ENCODE measurements around the gene KRTAP12-1. TPM values are rescaled to one million over a fixed set of nuclear protein-coding genes. Genes with fewer than 3 reads are reported as not detected.

KRTAP12-1 gene
- total RNA-seq, 1 donor from 2014 or later: 2.0 TPM

DNA sequence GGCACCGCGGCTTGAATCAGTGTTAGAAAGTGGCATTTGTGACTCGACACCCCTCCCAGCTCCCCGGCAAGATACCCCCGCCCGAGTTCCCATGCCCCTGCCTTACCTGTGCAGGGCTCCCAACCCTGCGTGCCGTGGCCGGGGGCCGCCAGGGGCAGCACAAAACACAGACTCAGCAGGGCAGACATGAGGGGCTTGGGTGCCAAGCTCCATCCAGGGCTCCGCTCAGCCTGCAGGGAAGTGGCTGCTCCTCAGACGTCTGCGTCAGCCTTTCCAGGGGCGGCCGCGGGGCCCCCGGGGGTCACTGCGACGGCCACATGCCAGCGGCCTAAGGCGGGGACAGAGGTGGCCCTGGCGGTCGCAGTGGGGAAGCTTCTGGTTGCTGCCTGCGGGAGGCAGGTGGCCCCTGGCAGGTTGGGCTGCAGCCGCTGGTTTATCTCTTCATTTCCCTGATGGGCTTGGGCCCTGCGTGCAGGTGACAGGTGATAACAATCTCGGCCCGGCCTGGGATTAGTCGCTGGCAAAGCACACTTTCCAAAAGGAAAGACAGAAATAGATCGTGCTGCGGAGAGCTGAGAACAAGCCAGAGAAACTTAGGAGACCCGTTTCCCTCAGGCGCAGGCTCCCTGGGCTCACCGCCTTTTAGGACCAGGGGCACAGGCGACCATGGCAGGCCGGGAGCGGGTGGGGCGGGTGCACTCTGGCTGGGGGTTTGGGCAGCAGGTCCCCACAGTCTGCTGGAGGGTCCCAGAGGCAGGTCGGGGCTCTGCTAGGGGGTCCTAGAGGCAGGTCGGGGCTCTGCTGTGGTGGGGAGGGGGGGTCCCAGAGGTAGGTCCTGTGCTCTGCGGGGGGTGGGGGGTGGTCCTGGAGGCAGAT is 29.6 kb upstream of the KRTAP12-1 start, which contains the start of gene TSPEAR:
TSS of gene TSPEAR (minus strand) at position 246 of the 876 bp plus-strand sequence. CDS start at position 188, 58 bp downstream.
- DNase-seq: no peak

DNA sequence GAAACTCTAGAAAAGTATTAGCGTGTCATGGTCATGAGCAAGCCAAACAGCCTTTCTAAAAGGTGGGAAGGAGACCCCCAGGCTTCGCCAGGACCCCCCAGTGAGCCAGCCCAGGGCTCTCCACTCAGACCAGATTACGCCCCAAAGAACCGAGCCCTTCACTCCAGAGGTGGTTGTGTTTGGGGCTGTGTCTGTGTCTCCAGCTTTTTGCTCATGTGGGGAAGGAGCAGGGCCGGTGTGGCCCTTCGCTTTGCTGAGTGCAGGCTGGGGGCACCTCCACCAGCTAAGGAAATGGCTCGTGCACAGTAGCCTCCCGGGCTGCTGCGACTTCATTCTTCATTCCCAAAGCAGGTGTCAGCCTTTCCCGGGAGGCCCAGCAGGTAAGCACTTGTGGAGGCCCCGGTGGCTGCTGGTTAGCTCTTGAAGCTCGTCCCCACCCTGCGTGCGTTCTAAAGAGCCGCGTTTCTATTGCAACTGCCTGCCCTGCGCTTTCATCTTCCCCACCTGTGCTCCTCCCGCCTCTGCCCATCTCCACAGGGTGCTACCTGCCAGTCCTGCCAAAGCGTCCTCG is 28.9 kb upstream of the KRTAP12-1 start:
- no peak for DNase-seq

DNA sequence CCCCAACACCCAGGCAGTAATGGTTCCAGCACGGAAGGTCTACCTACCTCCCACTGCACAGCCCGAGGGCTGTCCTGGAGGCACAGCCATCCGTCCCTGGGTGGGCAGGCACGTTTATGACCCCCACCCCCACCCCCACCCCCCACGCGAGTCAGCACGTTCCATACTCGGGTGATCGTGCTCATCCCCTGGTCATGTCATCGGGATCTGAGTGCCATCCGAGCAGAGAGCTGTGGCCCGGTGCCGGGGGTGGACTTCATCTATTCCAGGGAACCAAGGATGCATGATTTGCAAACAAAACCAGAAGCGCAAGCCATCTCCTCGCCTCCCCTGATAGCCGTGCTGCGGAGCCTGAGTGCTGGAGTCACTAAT is 28.3 kb upstream of the KRTAP12-1 start:
- no peak for DNase-seq

DNA sequence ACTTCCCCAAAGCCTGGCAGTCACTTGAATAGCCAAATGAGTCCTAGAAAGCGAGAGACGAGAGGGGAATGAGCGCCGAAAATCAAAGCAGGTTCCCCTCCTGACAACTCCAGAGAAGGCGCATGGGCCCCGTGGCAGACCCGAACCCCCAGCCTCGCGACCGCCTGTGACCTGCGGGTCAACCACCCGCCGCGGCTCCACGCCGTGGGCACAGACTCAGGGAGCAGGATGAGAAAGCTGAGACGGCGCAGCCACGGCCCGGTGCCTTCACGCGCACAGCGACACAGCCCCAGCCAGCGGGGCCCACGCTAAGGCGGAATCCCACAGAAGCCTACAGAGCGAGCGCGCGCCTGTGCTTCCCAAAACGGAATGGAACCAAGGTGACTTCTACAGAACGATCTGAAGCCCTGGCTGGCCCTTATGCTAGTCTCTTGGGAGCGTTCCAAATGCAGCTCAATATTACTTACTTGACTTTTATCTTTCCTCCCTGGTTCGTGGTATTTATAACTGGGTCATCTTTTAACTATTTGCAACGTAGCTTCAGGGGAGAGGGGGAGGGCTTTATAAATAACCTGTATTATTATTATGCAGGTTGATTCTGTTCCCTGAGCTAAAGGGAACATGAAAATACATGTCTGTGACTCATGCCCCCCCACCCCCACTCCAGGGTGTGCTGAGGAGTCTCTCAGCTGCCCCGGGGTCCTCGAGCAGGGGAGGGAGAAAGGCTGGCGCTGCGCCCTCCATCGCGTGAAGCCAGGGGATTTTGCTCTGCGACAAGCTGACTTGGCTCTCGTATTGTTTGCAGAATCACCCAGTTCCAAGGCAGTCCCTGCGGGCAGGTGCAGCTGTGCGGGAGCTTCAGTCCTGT is 27.7 kb upstream of the KRTAP12-1 start:
- peak; percentile 22 for DNase-seq

DNA sequence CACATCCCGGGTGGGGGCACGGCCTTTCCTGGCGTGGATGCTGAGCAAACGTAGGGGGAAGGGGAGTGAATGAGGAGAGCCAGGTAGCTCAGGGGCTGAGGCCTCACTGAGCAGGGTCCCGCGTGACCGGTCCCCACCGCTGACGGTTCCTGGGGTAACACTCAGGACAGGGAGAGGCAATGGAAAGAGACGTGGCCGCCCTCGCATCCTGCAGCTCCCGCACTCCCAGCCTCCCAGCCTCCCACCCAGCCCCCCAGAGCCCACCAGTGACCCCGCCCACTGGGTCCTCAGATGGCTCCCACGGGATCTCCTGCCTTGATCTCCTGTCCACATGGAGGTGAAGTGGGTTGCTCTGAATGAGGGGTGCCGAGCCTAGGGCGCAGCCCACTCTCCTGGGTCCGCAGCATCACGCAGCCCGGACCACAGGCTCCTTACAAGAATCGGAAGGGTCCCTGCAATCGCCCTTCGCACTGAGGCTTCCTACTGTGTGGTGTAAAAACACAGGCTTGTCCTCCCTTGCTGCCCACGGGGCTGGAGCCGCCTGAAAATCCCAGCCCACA is 27.0 kb upstream of the KRTAP12-1 start:
- no peak for DNase-seq

DNA sequence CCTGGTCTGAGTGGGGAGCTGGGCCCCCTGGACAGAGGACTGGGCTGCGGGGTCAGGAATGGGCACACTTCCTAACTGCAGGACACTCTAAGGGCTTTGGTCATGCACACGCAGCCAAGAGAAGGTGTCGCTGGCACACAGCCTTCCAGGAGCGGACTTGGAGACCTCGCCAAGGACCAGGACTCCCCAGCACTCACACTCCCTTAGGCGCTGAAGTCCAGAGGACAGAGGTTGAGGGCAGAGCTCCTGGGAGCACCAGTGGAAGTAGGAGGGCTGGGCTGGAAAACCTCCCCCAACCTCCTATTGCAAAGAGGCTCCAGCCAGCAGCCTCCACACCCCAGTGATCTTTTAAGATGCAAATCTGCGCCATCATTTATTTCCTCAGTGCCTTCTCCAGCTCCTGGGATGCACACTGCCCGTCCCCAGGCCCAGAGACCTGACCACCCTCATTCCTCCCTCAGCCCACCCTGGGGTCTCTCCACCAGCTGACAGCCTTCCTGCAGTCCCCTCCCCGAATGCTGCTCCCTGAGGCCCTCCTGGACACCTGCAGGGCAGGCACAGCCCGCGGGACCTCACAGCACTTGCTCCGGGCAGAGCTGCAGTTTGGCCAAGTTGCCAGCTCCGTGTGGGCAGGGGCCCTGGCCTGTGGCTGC is 26.4 kb upstream of the KRTAP12-1 start:
- DNase-seq: no peak

DNA sequence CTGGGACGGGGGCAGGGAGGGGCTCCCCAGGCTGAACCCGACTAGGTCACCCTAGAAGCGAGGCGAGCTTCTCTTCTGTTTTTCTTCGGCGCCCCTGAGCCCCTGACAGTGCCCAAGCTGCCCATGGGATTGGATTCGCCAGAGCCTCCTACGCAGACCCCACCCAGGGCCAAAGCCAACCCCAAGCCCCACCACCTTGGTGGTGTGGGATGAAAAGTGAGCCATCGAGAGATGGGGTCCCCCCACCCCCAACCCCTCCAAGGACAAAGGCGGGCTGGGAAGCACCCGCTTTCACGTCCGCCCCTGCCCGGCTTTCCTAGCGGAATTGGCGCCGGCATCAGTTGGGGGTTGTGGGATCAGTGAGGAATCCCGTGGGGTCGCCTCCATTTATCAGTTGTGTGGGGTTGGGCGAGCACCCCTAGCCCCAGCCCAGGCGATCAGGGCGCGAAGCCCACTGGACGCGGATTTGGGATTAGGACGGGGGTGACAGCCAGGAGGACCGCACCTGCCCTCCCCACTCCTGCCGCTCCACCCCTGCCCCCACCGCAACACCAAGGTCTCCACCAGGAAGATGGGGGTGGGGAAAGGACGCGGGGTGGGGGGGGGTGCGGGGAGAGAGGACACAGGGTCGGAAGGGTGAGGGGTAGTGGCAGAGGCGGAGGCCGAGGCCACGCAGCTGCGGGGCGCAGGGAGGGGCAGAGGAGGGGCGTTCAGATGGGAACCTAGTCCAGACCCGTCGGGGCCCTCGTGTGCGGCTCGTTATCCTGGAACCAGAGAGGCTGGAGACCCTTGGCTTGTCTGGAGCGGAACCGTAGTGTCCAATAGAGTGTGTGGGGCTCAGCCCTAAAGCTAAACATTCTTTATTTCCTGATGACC is 25.0 kb upstream of the KRTAP12-1 start:
- DNase-seq: no peak

DNA sequence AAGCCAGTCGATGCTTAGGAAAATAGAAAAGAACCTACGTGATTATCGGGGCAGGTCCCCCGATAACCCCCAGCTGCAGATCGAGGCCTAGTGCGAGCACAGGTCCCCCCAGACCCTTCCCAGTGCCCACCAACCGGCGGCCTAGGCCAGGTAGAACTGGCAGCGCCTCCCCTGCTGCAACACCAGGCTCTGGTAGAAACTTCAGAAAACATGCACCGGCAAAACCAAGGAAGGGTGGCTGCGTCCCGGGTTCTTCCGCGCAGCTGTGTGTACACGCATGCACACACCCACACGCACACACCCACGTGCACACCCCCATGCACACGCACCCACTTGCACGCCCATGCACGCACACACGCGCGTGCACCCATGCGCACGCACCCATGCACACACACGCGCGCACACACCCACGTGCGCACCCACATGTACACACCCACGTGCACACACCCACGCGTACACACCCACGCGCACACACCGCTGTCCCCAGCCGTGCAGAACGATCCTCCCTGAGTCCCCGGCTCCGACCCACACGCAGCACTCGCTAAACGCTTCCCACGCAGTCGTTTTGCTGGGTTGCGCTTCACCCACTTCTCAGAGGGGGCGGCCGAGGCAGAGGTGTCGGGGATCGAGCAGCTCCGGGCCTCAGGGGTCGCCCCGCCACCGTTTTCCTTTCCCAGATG is 24.2 kb upstream of the KRTAP12-1 start:
- no peak for DNase-seq

DNA sequence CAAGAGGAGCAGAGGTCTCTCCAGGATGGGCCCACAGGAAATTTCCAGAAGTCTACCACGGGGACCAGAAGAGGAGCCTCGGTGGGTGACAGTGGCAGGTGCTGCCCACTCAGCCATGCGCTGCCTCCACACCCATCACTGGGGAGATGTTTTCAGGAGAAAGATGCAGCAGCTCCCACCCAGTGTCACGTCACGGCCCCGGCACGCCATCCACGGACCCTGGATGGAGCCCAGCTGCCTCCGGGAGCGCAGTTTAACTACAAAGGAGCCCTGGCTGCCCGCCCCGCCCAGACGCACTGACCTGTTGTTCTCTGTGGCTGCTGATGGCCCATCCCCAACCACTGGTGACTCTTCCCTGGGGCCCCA is 22.7 kb upstream of the KRTAP12-1 start:
- no peak for DNase-seq

DNA sequence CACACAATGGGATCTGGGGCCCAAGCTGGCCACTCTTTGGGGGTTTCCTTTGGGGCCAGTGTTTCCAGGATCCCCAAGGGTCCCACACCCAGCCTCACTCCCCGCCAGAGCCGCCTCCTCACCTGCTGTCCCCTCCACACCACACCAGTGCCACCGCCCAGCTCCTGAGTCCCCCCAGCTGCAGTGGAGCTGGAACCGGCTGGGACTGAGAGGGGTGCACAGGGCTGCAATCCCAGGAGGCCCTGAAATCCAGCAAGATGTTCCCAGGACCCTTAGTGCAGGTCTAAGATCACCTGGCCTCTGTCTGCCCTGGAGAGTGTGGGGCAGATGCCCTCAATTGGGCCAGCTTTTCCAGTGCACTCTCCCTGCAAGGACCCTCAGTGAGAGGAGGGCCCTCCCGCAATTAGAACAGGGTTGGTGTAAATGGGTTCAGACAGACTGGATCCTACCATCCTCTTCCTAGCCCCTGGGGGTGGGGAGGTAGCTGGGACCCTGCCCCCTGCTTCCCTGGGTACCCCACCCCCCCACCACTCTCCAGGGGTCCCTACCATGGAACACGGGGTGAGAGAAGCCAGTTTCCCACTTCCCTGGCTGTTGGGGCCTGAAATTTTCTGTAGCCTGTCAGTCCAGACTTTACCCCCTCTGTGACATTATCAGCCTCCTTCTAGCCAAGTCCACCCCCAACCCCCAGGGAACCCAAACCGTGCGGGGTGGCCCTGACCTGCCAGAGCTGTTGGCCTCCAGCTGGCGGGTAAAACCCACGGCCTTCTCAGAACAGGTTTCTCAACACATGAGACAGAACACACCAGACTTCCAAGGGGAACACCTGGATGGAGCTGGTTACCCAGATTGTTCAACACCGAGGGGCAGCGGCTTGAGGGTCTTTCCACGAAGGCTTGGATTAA is 22.0 kb upstream of the KRTAP12-1 start:
- no peak for DNase-seq

DNA sequence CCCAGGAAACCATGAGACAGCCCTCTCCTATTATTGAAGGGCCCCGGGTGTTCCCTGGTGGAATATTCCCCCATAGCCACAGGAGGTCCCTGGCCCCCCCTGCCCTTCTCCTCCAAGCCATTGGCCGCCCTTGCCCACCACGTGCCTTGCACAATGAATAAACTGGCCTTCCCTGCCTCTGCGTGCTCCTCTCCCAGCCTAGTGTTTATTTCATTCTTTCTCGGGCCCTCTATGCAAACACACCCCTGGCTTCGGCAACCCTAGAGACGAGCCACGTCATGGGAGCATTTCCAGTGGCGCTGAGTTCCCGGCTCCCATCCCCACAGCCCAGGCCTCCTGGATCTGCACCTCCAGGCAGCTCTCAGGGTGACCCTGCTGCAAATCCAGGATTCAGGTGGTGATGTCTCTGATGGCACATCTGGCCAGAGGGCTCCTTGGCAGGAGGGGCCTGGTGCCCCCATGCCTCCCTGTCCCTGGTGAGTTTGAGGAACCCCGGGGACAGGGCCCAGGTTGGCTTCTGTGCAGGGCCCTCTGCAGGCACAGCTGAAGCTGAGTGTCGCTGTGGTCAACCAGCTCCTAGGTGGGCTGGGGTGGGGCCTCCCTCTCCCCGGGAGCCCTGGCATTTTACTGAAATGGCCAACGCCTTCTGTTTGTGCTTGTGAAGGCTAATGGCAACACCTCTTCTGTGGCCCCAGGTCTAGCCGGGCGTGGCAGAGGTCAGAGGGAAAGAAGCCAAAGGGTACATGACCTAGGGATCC is 21.2 kb upstream of the KRTAP12-1 start:
- no peak for DNase-seq

DNA sequence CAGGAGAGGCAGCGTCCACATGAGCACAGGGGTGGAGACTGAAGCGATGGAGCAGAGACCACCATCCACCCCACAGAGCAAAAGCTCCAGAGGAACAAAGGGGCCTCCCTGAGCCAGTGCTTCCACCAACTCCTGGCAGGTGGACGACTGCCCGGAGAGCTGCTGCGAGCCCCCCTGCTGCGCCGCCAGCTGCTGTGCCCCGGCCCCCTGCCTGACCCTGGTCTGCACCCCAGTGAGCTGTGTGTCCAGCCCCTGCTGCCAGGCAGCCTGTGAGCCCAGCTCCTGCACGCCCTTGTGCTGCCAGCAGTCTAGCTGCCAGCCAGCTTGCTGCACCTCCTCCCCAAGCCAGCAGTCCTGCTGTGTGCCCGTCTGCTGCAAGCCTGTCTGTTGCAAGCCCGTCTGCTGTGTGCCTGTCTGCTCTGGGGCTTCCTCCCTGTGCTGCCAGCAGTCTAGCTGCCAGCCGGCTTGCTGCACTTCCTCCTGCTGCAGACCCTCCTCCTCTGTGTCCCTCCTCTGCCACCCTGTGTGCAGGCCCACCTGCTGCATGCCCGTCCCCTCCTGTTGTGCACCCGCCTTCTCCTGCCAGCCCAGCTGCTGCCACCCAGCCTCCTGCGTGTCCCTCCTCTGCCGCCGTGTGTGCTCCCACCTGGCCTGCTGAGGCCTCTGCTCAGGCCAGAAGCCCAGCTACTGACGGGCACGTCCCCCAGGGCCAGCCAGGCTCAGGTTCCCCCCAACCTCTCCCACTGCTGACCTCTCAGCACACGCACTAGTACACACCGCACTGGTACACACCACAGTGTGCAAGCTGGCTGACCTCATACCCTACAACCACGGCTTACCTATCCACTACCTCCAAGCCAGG is 20.4 kb upstream of the KRTAP12-1 start:
- no peak for DNase-seq

DNA sequence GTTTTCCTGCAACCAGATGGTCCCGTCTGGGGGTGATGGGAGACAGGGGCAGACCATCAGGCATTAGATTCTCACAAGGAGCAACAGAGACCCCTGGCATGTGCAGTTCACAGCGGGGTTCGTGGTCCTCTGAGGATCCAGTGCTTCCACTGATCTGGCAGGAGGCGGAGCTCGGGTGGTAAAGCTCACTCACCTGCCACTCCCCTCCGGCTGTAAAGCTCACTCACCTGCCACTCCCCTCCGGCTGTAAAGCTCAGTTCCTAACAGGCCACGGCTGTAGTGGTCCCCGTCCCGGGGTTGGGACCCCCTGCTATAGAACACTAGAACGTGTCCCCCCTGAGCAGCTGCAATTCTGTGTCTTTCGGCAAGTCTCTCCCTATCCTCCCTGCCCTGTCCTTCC is 19.6 kb upstream of the KRTAP12-1 start:
- no peak for DNase-seq

DNA sequence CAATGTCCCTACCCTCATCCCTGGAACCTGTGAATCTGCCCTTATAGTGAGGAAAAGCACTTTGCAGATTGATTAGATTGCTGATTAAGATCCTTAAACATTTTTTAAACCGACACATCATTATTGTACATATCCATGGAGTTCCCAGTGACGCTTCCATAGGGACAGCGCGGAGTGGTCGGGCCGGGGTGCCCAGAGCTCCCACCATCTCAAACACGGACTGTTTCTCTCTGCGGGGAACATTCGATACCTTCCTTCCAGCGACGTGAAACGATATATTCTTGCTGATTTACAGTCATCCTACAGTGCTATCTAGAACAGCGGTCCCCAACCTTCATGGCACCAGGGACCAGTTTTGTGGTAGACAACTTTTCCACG is 19.0 kb upstream of the KRTAP12-1 start:
- no peak for DNase-seq

DNA sequence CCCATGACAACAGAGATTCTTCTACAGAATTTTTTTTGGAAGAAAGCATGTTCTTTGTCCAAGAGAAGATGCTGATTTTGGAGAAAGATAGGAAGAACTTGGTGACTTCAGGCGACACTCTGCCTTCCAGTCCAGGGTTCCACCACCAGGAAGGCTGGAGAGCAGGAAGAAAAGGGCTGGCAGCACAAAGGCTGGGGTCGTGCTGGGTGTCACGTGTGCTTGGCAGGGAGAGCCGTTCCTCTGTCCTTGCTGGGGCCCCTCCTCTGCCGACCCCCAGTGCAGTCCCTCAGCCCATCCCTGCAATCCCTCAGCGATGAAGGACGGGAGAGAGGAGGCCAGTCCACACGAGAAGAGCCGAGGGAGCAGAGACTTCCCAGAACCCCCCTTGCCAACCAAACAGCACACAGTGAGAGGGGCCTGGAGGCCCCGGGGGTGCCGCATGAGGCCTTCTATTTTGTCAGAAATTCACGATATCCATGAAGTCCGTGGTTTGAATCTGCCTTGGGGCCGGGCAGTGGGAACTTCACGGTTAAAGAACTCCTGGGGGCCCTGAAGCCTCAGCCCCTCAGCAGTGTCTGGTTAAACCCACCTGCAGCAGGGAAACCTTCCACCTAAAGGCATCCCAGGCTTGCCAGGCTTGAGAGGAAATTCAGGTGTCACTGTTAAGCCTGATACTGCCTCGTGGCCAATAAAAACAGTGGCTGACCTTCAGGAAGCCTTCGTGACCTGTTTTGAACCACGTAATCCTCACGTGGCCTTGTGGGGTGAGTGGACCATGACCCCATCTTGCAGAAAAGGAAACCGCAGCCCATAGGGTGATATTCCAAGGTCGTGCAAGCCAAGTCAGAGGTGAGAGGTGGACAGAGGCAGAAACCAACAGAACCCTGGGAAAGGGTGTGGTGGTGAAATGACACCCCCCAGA is 18.4 kb upstream of the KRTAP12-1 start:
- DNase-seq: no peak

DNA sequence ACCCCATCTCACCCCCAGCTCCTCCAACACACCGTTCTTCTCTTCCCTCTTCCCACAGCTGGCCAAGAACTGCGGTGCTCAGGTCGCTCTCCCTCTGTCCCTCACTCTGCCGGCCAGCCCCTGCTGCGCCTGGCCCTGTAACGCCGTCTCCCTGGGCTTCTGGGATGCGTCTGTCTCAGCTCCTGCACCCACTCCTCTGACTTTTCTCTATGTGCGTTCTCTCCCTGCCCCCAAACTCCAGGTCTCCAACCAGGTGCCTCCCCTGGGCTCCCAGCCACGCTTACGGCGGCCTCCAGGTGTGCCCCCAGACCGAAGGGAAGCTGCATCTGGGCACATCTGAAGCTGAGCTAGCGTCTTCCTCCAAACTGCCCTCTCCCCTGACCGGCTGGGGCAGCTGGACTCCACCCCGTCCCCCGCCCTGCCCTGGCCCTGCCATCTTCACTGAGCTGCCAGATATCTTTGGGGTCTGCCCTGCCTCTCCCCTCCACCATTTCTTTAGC is 17.6 kb upstream of the KRTAP12-1 start:
- no peak for DNase-seq

Data from skin of body (tissue), 2 donors.